Forelimb muscle (tissue), 1 donor: ENCODE measurements around the gene CDH8. TPM values are rescaled to one million over a fixed set of nuclear protein-coding genes. Genes with fewer than 3 reads are reported as not detected.

Experiments used
- DNase-seq: peaks from one replicate; pipeline ENCODE4 v3.0.0-alpha.2; 2013; ENCODE audit warnings: low read depth
- polyA plus RNA-seq: library from polyadenylated mRNA; unstranded; fragments of 120-200 nt; gene quantifications from one replicate; pipeline ENCODE4 v1.2.1, GENCODE V29; 2013; ENCODE audit not compliant: insufficient read length

Gene CDH8
- polyA plus RNA-seq, 1 donor, result 1.4 TPM

DNA sequence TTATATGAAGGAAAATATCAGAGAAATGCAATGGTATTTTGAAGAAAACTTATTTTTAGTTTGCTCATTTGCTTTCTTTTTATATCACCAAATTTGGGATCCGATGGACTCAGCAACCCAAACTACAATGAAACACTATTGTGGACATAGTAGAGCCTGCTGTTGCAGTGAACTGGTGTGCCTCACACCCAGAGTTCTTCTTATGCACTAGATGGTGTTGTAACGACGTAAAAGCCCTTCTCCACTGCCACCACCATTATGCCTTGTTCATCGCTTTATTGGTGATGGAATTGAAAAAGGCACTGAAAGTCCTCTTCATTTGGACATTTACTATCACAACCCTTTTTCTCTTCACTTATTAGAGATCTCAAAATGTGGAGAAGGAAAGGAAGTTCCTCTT lies 381.3 kb downstream of the CDH8 start:
- no peak for DNase-seq

DNA sequence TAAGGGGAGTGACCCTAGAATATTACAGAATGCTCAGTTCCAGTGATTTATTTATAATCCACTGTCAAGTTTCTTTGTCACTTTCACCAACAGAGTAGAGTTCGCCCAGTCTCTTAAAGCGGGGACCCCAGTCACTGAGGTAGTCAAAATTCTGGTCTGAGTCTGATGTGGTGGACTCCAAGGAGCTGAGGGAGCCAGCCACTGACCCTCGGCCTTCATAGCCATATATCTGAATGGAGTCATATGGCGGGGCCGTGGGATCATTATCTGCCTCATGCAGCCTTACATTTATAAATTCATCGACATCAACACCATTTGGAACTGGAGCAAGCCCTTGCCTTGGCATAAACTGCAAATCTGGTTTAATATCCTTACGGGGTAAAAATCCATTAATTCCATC lies 382.7 kb downstream of the CDH8 start:
- DNase-seq, result no peak

DNA sequence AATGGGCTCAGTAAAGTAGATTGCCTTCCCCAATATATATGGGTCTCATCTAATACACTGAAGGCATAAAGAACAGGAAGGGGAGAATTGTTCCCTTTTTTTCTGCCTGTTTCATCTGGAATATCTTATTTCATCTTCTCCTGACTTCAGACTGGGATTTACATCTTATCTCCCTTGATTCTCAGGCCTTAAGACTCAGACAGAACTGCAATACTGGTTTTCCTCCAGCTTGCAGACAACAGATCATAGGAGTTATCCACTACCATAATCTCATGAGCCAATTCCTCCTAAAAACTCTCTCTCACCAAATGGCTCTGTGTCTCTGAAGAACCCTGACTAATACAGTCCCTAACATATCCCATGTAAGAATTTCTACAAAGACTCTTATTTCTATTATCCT lies 390.7 kb downstream of the CDH8 start:
- DNase-seq, result no peak

DNA sequence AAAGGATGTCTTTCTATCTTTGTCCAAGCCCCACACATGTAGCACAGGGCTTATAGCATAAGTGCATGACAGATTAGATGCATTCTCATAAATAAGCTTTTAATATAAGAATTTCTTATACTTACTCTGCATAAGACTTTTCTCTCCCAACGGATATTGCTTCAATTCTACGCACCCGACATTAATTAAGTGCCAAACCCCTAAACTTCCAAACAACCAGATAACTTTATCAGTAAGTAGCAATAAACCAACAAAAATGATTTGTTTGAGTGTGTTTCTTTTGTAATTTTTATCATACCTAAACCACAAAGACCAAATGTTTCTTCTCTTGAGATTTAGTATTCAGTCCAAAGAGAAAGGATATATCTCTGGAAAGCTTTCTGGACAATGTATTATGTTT lies 391.5 kb downstream of the CDH8 start:
- no peak for DNase-seq

GRCh38 chr16:61617219-61617783 lies 418.9 kb downstream of the CDH8 start:
- no peak for DNase-seq

DNA sequence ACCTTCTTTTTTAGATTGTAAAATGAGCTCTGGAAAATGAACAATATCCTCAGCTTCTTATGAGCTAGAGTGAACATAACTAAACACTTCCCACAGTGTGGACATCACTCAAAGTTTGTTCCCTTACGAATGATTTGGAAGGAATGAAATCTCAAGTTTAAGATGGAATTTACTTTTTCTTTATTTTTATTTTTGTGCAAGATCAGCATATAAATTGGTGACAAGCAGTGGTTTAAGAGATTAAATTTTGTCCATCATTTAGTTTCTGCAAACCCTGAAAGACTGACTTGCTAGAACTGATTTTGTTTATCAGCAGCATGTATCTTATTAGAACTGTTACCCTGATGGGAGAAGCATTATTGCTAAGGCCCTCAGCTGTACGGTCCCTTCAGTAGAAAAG lies 420.1 kb downstream of the CDH8 start:
- DNase-seq, result no peak

DNA sequence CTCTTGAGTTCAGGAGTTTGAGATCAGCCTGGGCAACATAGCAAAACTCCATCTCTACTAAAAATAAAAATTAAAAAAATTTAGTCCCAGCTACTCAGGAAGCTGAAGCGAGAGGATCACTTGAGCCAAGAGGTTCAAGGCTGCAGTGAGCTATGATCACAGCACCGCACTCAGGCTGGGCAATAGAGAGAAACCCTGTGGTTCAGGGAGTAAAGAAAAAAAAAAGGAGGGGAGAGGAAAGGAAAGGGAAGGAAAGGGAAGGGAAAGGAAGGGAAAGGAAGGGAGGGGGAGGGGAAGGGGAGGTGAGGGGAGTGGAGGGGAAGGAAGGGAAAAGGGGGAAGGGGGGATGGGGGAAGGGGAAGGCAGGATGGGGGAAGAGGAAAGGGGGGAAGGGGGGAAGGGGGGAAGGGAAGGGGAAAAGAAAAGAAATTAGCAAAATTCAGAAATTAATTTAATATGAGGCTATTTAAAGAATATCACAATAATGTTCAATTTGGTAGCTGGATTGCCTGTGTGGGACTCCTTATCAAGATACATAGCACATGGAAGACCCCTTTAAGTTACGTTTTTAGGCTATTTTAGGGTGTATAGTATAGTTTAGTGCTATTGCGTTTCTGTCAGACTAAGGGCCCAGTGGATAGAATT lies 424.3 kb downstream of the CDH8 start:
- no peak for DNase-seq

GRCh38 chr16:61606581-61606980 lies 429.7 kb downstream of the CDH8 start:
- no peak for DNase-seq
